ENCODE data around the gene SSTR5. TPM values are rescaled to one million over a fixed set of nuclear protein-coding genes. Genes with fewer than 3 reads are reported as not detected.
"Not testable (repeated sequence)": the region's sequence is repeated elsewhere in the genome, so short reads cannot be mapped to it uniquely, and the experiment has no call there.

The SSTR5 gene
- polyA plus RNA-seq (2012; ENCODE audit: missing spikeins): not detected

GRCh38 chr16:1072526-1073261 is at the start of gene SSTR5:
SSTR5 (plus strand) TSS chr16:1072747; CDS start chr16:1078869, 6,122 bp downstream.
- DNase-seq (ENCODE audit: insufficient read length) (no peak), FAIRE-seq (no peak)
- TF ChIP-seq POLR2A (IDR thresholded peaks at IDR 0.05; ENCODE audit: low read depth, low read length) (no peak), TAF1 (IDR thresholded peaks at IDR 0.05; ENCODE audit: borderline replicate concordance, low read depth, low read length) (no peak), POLR2AphosphoS5 (IDR thresholded peaks at IDR 0.05; ENCODE audit: low read depth, low read length) (no peak)

- FAIRE-seq: no peak
- DNase-seq (ENCODE audit: insufficient read length): no peak
- TF ChIP-seq TAF1 (IDR thresholded peaks at IDR 0.05; ENCODE audit: borderline replicate concordance, low read depth, low read length) (no peak), POLR2AphosphoS5 (IDR thresholded peaks at IDR 0.05; ENCODE audit: low read depth, low read length) (no peak), POLR2A (IDR thresholded peaks at IDR 0.05; ENCODE audit: low read depth, low read length) (no peak)
Observed at GRCh38 chr16:1024138-1024537, 48.4 kb upstream of the SSTR5 start.

GRCh38 chr16:1025183-1025809 is 47.3 kb upstream of the SSTR5 start:
- FAIRE-seq: peak; percentile 82
- not testable (repeated sequence) for DNase-seq (ENCODE audit: insufficient read length)

GRCh38 chr16:1026057-1026783 is 46.3 kb upstream of the SSTR5 start:
- FAIRE-seq (no peak), DNase-seq (ENCODE audit: insufficient read length) (no peak)
- TF ChIP-seq POLR2AphosphoS5 (IDR thresholded peaks at IDR 0.05; ENCODE audit: low read depth, low read length) (no peak), POLR2A (IDR thresholded peaks at IDR 0.05; ENCODE audit: low read depth, low read length) (no peak), TAF1 (IDR thresholded peaks at IDR 0.05; ENCODE audit: borderline replicate concordance, low read depth, low read length) (no peak)

- FAIRE-seq (no peak), DNase-seq (ENCODE audit: insufficient read length) (no peak)
- no peak for TF ChIP-seq TAF1 (IDR thresholded peaks at IDR 0.05; ENCODE audit: borderline replicate concordance, low read depth, low read length)
- no peak for TF ChIP-seq POLR2AphosphoS5 (IDR thresholded peaks at IDR 0.05; ENCODE audit: low read depth, low read length)
- no peak for TF ChIP-seq POLR2A (IDR thresholded peaks at IDR 0.05; ENCODE audit: low read depth, low read length)
Observed at GRCh38 chr16:1026784-1027500, 45.6 kb upstream of the SSTR5 start.

- FAIRE-seq (no peak), DNase-seq (ENCODE audit: insufficient read length) (no peak)
- TF ChIP-seq TAF1 (IDR thresholded peaks at IDR 0.05; ENCODE audit: borderline replicate concordance, low read depth, low read length) (no peak), POLR2A (IDR thresholded peaks at IDR 0.05; ENCODE audit: low read depth, low read length) (no peak), POLR2AphosphoS5 (IDR thresholded peaks at IDR 0.05; ENCODE audit: low read depth, low read length) (no peak)
Observed at GRCh38 chr16:1027501-1027815, 45.1 kb upstream of the SSTR5 start.

GRCh38 chr16:1028056-1028455 is 44.5 kb upstream of the SSTR5 start:
- TF ChIP-seq POLR2A (IDR thresholded peaks at IDR 0.05; ENCODE audit: low read depth, low read length): no peak
- TF ChIP-seq POLR2AphosphoS5 (IDR thresholded peaks at IDR 0.05; ENCODE audit: low read depth, low read length): no peak
- no peak for TF ChIP-seq TAF1 (IDR thresholded peaks at IDR 0.05; ENCODE audit: borderline replicate concordance, low read depth, low read length)
- no peak for FAIRE-seq

GRCh38 chr16:1028524-1029258 is 43.9 kb upstream of the SSTR5 start:
- no peak for DNase-seq (ENCODE audit: insufficient read length)
- TF ChIP-seq POLR2A (IDR thresholded peaks at IDR 0.05; ENCODE audit: low read depth, low read length): no peak
- no peak for FAIRE-seq

More at GRCh38 chr16:1028056-1028455, 44.5 kb upstream of the SSTR5 start:
- no peak for DNase-seq (ENCODE audit: insufficient read length)

- FAIRE-seq (no peak), DNase-seq (ENCODE audit: insufficient read length) (no peak)
- TF ChIP-seq TAF1 (IDR thresholded peaks at IDR 0.05; ENCODE audit: borderline replicate concordance, low read depth, low read length): no peak
- no peak for TF ChIP-seq POLR2AphosphoS5 (IDR thresholded peaks at IDR 0.05; ENCODE audit: low read depth, low read length)
- no peak for TF ChIP-seq POLR2A (IDR thresholded peaks at IDR 0.05; ENCODE audit: low read depth, low read length)
Observed at GRCh38 chr16:1029259-1029545, 43.3 kb upstream of the SSTR5 start.

- TF ChIP-seq POLR2A (IDR thresholded peaks at IDR 0.05; ENCODE audit: low read depth, low read length): no peak
- no peak for TF ChIP-seq POLR2AphosphoS5 (IDR thresholded peaks at IDR 0.05; ENCODE audit: low read depth, low read length)
- no peak for TF ChIP-seq TAF1 (IDR thresholded peaks at IDR 0.05; ENCODE audit: borderline replicate concordance, low read depth, low read length)
- FAIRE-seq: no peak
- no peak for DNase-seq (ENCODE audit: insufficient read length)
Observed at GRCh38 chr16:1030473-1030901, 42.1 kb upstream of the SSTR5 start.

- no peak for FAIRE-seq
Observed at GRCh38 chr16:1031666-1032065, 40.9 kb upstream of the SSTR5 start.

More at GRCh38 chr16:1031666-1032065, 40.9 kb upstream of the SSTR5 start:
- TF ChIP-seq TAF1 (IDR thresholded peaks at IDR 0.05; ENCODE audit: borderline replicate concordance, low read depth, low read length) (no peak), POLR2AphosphoS5 (IDR thresholded peaks at IDR 0.05; ENCODE audit: low read depth, low read length) (no peak), POLR2A (IDR thresholded peaks at IDR 0.05; ENCODE audit: low read depth, low read length) (no peak)
- DNase-seq (ENCODE audit: insufficient read length): no peak
